Neural progenitor cell (in vitro differentiated cells): ENCODE results near the gene NAV1.

ENCODE experiments used
- CTCF ChIP-seq: fragments of 200-600 bp; sonication (generic); IDR thresholded peaks from 2 replicates; pipeline ENCODE4 v1.5.1; 2017; ENCODE audit warnings: antibody characterized with exemption, mild to moderate bottlenecking
- EZH2 ChIP-seq: fragments of 200-600 bp; sonication (generic); IDR thresholded peaks from 2 replicates; pipeline ENCODE4 v1.6.1; 2017; ENCODE audit warnings: antibody characterized with exemption, mild to moderate bottlenecking, moderate library complexity
- EZH2phosphoT487 ChIP-seq: fragments of 200-600 bp; sonication (generic); IDR thresholded peaks from 2 replicates; pipeline ENCODE4 v1.6.1; 2017; ENCODE audit warnings: antibody characterized with exemption

GRCh38 chr1:201570181-201570885 lies 31.4 kb downstream of the NAV1 start:
- TF ChIP-seq CTCF = no peak
- TF ChIP-seq EZH2 = no peak
- no peak for TF ChIP-seq EZH2phosphoT487
